GM12878 (cell line): ENCODE results near the gene TRIM60. TPM values are rescaled to one million over a fixed set of nuclear protein-coding genes. Genes with fewer than 3 reads are reported as not detected.

Experiments
- ATAC-seq: fragments of 200-7000 bp; cut with Tn5 transposase; 3 replicates; pipeline ENCODE4 v1.9.1; 2020; ENCODE audit warnings: mild to moderate bottlenecking, moderate library complexity
- BruUV-seq: library from RNA; stranded (reverse); fragments of 400-500 nt; replicated peaks from 2 replicates; lab custom pipeline; 2021; lab: Mats Ljungman, UMichigan
- CTCF ChIA-PET: fragments of 300-600 bp; sonication (Branson Sonifier 250); formaldehyde crosslinking; extraction: SDS; loops from one replicate; lab custom pipeline; 2021; ENCODE audit warnings: inconsistent platforms; lab: Yijun Ruan, JAX
- POLR2A ChIA-PET: fragments of 350-600 bp; formaldehyde crosslinking; extraction: SDS; loops from one replicate; lab custom pipeline; 2021; ENCODE audit warnings: inconsistent platforms; lab: Charles Lee
- RAD21 ChIA-PET: fragments of 300-600 bp; sonication (Branson Sonifier 250); formaldehyde crosslinking; loops from one replicate; lab custom pipeline; 2023; ENCODE audit warnings: antibody characterized with exemption; ENCODE audit not compliant: unreplicated experiment; lab: Charles Lee
- SMC1A ChIA-PET: fragments of 300-600 bp; sonication (Branson Sonifier 250); formaldehyde crosslinking; loops from one replicate; lab custom pipeline; 2023; ENCODE audit not compliant: unreplicated experiment, uncharacterized antibody; lab: Charles Lee
- DNase-seq: peaks from one replicate; pipeline ENCODE4 v3.0.0-alpha.2; 2011; ENCODE audit warnings: low read depth, low spot score
- FAIRE-seq: peaks from 3 replicates; lab custom pipeline; 2011; peaks lifted over from hg19 to GRCh38; lab: Jason Lieb, UNC
- H2AFZ ChIP-seq: 2 replicates; pipeline ENCODE4 v1.6.0; 2011; ENCODE audit warnings: low read depth, low read length, control low read depth; ENCODE audit not compliant: control insufficient read depth
- H3K27ac ChIP-seq: 2 replicates; pipeline ENCODE4 v1.5.1; 2011; ENCODE audit warnings: control low read depth; ENCODE audit not compliant: control insufficient read depth, insufficient read depth
- H3K27me3 ChIP-seq, 2 experiments: replicated peaks in 1 of 2; 2 replicates each; pipeline versions ENCODE4 v1.6.0 to v1.6.1; 2011; ENCODE audit warnings: low read length in 1 of 2; ENCODE audit not compliant: control insufficient read depth in 2 of 2, insufficient read depth in 2 of 2
- H3K36me3 ChIP-seq, 2 experiments: 2 replicates each; pipeline ENCODE4 v1.5.1; 2011; ENCODE audit warnings: low read length in 1 of 2; ENCODE audit not compliant: control insufficient read depth in 2 of 2, insufficient read depth in 2 of 2
- H3K4me1 ChIP-seq: 2 replicates; pipeline ENCODE4 v1.6.1; 2011; ENCODE audit warnings: mild to moderate bottlenecking, low read length, moderate library complexity, mixed read lengths; ENCODE audit not compliant: control insufficient read depth, insufficient read depth
- H3K4me2 ChIP-seq: 2 replicates; pipeline ENCODE4 v1.6.0; 2011; ENCODE audit warnings: control low read depth; ENCODE audit not compliant: control insufficient read depth, insufficient read depth
- H3K4me3 ChIP-seq: fragments of 200-600 bp; sonication (generic); 2 replicates; pipeline ENCODE4 v1.5.1; 2016
- H3K79me2 ChIP-seq: 2 replicates; pipeline ENCODE4 v1.6.0; 2011; ENCODE audit warnings: low read length; ENCODE audit not compliant: control insufficient read depth, insufficient read depth
- H3K9ac ChIP-seq: 2 replicates; pipeline ENCODE4 v1.8.0; 2011; ENCODE audit warnings: low read length, control low read depth, mixed read lengths; ENCODE audit not compliant: control insufficient read depth, insufficient read depth
- H3K9me3 ChIP-seq: replicated peaks from 3 replicates; pipeline ENCODE4 v1.5.1; 2011; ENCODE audit warnings: mild to moderate bottlenecking, low read length; ENCODE audit not compliant: control insufficient read depth, insufficient read depth
- H4K20me1 ChIP-seq: 2 replicates; pipeline ENCODE4 v1.6.0; 2011; ENCODE audit not compliant: control insufficient read depth, insufficient read depth
- BCL3 ChIP-seq: IDR thresholded peaks from 2 replicates; pipeline ENCODE4 v1.6.1; 2011; ENCODE audit warnings: borderline replicate concordance, low read depth, mild to moderate bottlenecking, moderate library complexity, low read length; ENCODE audit not compliant: insufficient read depth, poor library complexity, severe bottlenecking
- LARP7 ChIP-seq: fragments of 450-650 bp; IDR thresholded peaks from 2 replicates; pipeline ENCODE4 v1.6.1; 2017; ENCODE audit warnings: mild to moderate bottlenecking
- MEF2B ChIP-seq: fragments of 450-650 bp; IDR thresholded peaks from 2 replicates; pipeline ENCODE4 v1.6.1; 2018; ENCODE audit warnings: mild to moderate bottlenecking, moderate library complexity; ENCODE audit not compliant: partially characterized antibody, poor library complexity, severe bottlenecking
- PAX5 ChIP-seq: IDR thresholded peaks from 2 replicates; pipeline ENCODE4 v1.6.1; 2011; ENCODE audit warnings: low read depth, low read length, borderline replicate concordance
- PKNOX1 ChIP-seq: fragments of 450-650 bp; IDR thresholded peaks from 2 replicates; pipeline ENCODE4 v1.6.1; 2016; ENCODE audit warnings: mild to moderate bottlenecking
- STAT1 ChIP-seq: fragments of 450-650 bp; conservative IDR thresholded peaks from 2 replicates; pipeline ENCODE4 v1.6.1; 2014; ENCODE audit warnings: antibody characterized with exemption, mild to moderate bottlenecking
- ZNF24 ChIP-seq: fragments of 450-650 bp; IDR thresholded peaks from 2 replicates; pipeline ENCODE4 v1.6.1; 2017; ENCODE audit warnings: antibody characterized with exemption, mild to moderate bottlenecking
- WGBS: methylation state at CpG from one replicate; pipeline ENCODE4 v1.1.6; 2016; ENCODE audit warnings: low lambda C conversion rate; ENCODE audit not compliant: insufficient replicate concordance, insufficient coverage; ENCODE audit errors: missing lambda C conversion rate; 5-methylcytosine and 5-hydroxymethylcytosine counted together
- in situ Hi-C: fragments of 300-500 bp; cut with MboI; formaldehyde crosslinking; loops from 9 replicates; pipeline ENCODE4 v1.14.3; 2018; ENCODE audit warnings: mixed read lengths
- intact Hi-C: fragments of 100-400 bp; cut with micrococcal nuclease; formaldehyde crosslinking; loops from one replicate; pipeline ENCODE4 v1.14.2; 2022; ENCODE audit not compliant: unreplicated experiment
- polyA plus RNA-seq, 11 experiments: library from polyadenylated mRNA; depleted of rRNA in 4 of 11; unstranded in 6 of 11; stranded (reverse) in 5 of 11; fragments of >200 nt; fragmentation: Nextera tagmentation in 4 of 11; fragmentation: Illumina TruSeq in 1 of 11; extraction: Ambion mirVana in 4 of 11; extraction: Trizol in 1 of 11; gene quantifications; 1 replicate in 1 of 11; 2 replicates in 10 of 11; pipeline versions ENCODE4 v1.2.1 to v1.2.3, GENCODE V29; 2011 to 2016; ENCODE audit warnings: inconsistent platforms in 2 of 11, missing spikeins in 2 of 11, low read depth in 1 of 11
- total RNA-seq, 4 experiments: library from RNA; depleted of rRNA in 3 of 4; stranded (reverse); fragments of >200 nt in 3 of 4; fragmentation: Illumina TruSeq in 1 of 4; extraction: Trizol in 1 of 4; gene quantifications; 2 replicates each; pipeline versions ENCODE4 v1.2.1 to v1.2.3, GENCODE V29; 2013 to 2021

Gene TRIM60
- total and polyA plus RNA-seq, 10 of the 15 experiments (the other 5 are each of a cell fraction or from before 2014, with no cell fraction given), result not detected

- TF ChIP-seq PAX5, result no peak
- no peak for TF ChIP-seq LARP7
- no peak for TF ChIP-seq BCL3
- TF ChIP-seq PKNOX1, result no peak
- TF ChIP-seq ZNF24, result no peak
- no peaks in the 10 kb centered on the region for H3K4me1 ChIP-seq
Measured at GRCh38 chr4:165048170-165048569, 16.4 kb downstream of the TRIM60 start.

GRCh38 chr4:165052627-165053026 is 20.8 kb downstream of the TRIM60 start:
- ChIA-PET POLR2A (no interaction called here), RAD21 (no interaction called here), CTCF (no interaction called here), SMC1A (interaction anchor here (0.6 kb wide), 1 partner anchor 292 kb away, joined by 4 read pairs; no protein-coding TSS in a partner anchor)
- no peaks in the 10 kb centered on the region for H3K9me3 ChIP-seq
- no TSS peak for BruUV-seq
- ATAC-seq (no peak), DNase-seq (no peak), FAIRE-seq (no peak)
- H3K4me3 ChIP-seq, result no peak overlapping the region
- no peak overlapping the region for H3K27ac ChIP-seq
- H3K36me3 ChIP-seq, result no peaks in the 10 kb centered on the region
- H4K20me1 ChIP-seq, result no peaks in the 10 kb centered on the region
- H3K4me2 ChIP-seq, result no peak overlapping the region
- no peaks in the 10 kb centered on the region for H3K27me3 ChIP-seq
- 68% methylated on average over 3 of the region's 3 CpGs for WGBS
- no peaks in the 10 kb centered on the region for H3K4me1 ChIP-seq
- in situ Hi-C loops (no loop called here), intact Hi-C loops (no loop called here)
- TF ChIP-seq STAT1 (no peak), MEF2B (no peak)
- H3K9ac ChIP-seq, result no peak overlapping the region
- no peak overlapping the region for H2AFZ ChIP-seq
- H3K79me2 ChIP-seq, result no peaks in the 10 kb centered on the region

More at GRCh38 chr4:165048170-165048569, 16.4 kb downstream of the TRIM60 start:
- Histone ChIP-seq H3K27ac (no peak overlapping the region), H2AFZ (no peak overlapping the region), H3K4me3 (no peak overlapping the region), H3K9me3 (no peaks in the 10 kb centered on the region), H3K4me2 (no peak overlapping the region), H3K27me3 (no peaks in the 10 kb centered on the region), H4K20me1 (no peaks in the 10 kb centered on the region), H3K79me2 (no peaks in the 10 kb centered on the region), H3K9ac (no peak overlapping the region), H3K36me3 (no peaks in the 10 kb centered on the region)
- FAIRE-seq (no peak), DNase-seq (no peak), ATAC-seq (no peak)
- 39% methylated on average over 5 of the region's 5 CpGs for WGBS
- no TSS peak for BruUV-seq
- in situ Hi-C loops, result no loop called here
- ChIA-PET CTCF (no interaction called here), RAD21 (no interaction called here), POLR2A (no interaction called here), SMC1A (no interaction called here)
- intact Hi-C loops, result no loop called here
